ENCODE results near the gene SPAG16. TPM values are rescaled to one million over a fixed set of nuclear protein-coding genes. Genes with fewer than 3 reads are reported as not detected.
A peak's percentile ranks its signal among the peaks of the same experiment; 100 is the strongest.

The SPAG16 gene
- total RNA-seq, 1 donor from 2014 or later: 18.1 TPM

DNA sequence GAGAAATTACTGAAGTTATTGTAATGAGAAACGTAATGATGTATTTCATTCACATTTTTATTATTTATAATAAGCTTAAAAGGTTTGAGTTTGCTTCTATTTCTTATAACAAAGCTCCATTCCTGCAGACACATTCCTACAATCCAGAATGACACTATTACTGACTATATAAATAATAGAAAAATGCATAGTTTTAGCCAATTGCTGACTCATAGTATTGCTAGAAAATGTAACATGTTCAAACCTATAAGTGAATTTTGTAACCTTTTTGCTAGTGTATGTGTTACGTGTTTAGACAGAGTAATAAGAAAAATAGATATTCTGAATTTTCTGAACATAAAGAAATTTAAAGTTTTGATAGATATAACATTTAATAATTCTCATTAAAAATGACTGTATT, 1117.3 kb downstream of the SPAG16 start:
- TF ChIP-seq, protein P1, sequence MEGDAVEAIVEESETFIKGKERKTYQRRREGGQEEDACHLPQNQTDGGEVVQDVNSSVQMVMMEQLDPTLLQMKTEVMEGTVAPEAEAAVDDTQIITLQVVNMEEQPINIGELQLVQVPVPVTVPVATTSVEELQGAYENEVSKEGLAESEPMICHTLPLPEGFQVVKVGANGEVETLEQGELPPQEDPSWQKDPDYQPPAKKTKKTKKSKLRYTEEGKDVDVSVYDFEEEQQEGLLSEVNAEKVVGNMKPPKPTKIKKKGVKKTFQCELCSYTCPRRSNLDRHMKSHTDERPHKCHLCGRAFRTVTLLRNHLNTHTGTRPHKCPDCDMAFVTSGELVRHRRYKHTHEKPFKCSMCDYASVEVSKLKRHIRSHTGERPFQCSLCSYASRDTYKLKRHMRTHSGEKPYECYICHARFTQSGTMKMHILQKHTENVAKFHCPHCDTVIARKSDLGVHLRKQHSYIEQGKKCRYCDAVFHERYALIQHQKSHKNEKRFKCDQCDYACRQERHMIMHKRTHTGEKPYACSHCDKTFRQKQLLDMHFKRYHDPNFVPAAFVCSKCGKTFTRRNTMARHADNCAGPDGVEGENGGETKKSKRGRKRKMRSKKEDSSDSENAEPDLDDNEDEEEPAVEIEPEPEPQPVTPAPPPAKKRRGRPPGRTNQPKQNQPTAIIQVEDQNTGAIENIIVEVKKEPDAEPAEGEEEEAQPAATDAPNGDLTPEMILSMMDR (IDR thresholded peaks at IDR 0.05; ENCODE audit: partially characterized antibody, unreplicated experiment): no peak
- DNase-seq: no peak
- Mint-ChIP-seq H3K4me1 (ENCODE audit: low read depth, unreplicated experiment) (peaks cover 16% of the 10 kb centered on the region), H3K27me3 (ENCODE audit: unreplicated experiment) (no peaks in the 10 kb centered on the region), H3K4me3 (ENCODE audit: unreplicated experiment) (no peak overlapping the region), H3K27ac (ENCODE audit: unreplicated experiment) (no peak overlapping the region), H3K36me3 (ENCODE audit: unreplicated experiment) (no peaks in the 10 kb centered on the region), H3K9me3 (ENCODE audit: unreplicated experiment) (peaks cover 2% of the 10 kb centered on the region)

DNA sequence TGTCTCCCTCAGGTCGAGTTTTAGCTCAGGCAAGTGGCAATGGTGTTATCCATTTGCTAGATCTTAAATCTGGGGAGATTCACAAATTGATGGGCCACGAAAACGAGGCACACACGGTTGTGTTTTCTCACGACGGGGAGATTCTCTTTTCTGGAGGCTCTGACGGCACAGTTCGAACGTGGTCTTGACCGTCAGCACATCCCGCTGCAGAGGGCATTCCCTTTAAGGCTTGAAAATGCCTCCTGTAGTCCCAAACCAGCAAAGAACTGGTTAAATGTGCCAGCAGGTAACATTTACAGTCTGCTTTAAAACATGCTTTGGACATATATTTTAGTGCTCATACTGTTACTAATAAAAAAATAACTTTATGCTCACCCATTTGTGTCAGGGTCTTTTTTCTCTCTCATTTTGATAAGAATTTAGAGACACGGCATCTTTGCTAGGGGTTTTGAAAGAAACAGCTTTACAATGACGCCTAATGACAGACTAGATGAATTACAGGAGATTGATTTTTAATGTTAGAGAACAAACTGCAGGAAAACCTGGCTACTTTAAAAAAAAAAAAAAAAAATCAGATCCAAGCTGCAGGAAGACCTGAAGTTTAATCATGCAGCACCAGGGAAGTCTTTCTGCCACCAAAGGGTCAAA, 1126.0 kb downstream of the SPAG16 start:
- TF ChIP-seq, protein P1 (IDR thresholded peaks at IDR 0.05; ENCODE audit: partially characterized antibody, unreplicated experiment): no peak
- no peaks in the 10 kb centered on the region for H3K36me3 Mint-ChIP-seq (ENCODE audit: unreplicated experiment)
- no peaks in the 10 kb centered on the region for H3K27me3 Mint-ChIP-seq (ENCODE audit: unreplicated experiment)
- peak overlapping the region; percentile 71 for H3K4me3 Mint-ChIP-seq (ENCODE audit: unreplicated experiment)
- H3K4me1 Mint-ChIP-seq (ENCODE audit: low read depth, unreplicated experiment): peaks cover 16% of the 10 kb centered on the region
- no peak for DNase-seq
- H3K27ac Mint-ChIP-seq (ENCODE audit: unreplicated experiment): no peak overlapping the region
- H3K9me3 Mint-ChIP-seq (ENCODE audit: unreplicated experiment): no peaks in the 10 kb centered on the region

DNA sequence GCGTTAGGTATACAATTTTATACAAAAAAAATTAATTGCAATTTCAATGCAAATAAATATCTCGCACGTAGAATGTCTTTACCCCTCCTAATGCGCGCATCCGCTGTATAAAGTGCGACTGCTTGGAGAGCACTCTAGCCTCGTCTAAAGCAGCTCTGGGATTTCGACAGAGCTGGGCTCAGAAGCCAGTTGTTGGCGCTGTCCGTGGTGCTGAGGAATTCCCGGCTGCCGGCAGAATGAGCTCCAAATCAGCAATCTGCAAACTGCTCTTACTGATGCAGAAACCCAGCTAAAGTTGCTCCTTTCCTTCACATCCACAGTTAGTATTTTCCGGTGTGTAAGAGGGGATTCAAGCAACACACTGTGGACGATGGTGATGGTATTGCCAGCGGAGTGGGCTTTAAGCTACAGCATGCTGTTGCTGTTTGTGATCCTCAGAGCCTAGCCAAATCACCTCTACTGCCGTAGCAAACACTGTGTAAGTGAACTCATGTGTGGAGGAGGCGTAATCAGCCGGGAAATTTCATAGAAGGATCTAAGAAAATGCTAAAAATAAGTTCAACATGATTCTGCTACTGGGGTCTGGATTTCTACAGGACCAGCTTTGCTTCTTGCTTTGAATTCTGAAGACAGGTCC, 1126.8 kb downstream of the SPAG16 start, which contains the start of gene VWC2L:
TSS of gene VWC2L (plus strand) at position 137 of the 637 bp plus-strand sequence. CDS start 3,140 bp downstream, outside the sequence.
- peak within 1 kb of the TSS; percentile 83 for H3K4me3 Mint-ChIP-seq (ENCODE audit: unreplicated experiment)
- H3K4me1 Mint-ChIP-seq (ENCODE audit: low read depth, unreplicated experiment): peaks cover 16% of the 10 kb centered on the region
- no peaks in the 10 kb centered on the region for H3K27me3 Mint-ChIP-seq (ENCODE audit: unreplicated experiment)
- TF ChIP-seq, protein P1 (IDR thresholded peaks at IDR 0.05; ENCODE audit: partially characterized antibody, unreplicated experiment): no peak
- H3K27ac Mint-ChIP-seq (ENCODE audit: unreplicated experiment): no peak within 1 kb of the TSS
- H3K36me3 Mint-ChIP-seq (ENCODE audit: unreplicated experiment): no peaks in the 10 kb centered on the region
- peak; percentile 52 for DNase-seq
- H3K9me3 Mint-ChIP-seq (ENCODE audit: unreplicated experiment): no peaks in the 10 kb centered on the region

DNA sequence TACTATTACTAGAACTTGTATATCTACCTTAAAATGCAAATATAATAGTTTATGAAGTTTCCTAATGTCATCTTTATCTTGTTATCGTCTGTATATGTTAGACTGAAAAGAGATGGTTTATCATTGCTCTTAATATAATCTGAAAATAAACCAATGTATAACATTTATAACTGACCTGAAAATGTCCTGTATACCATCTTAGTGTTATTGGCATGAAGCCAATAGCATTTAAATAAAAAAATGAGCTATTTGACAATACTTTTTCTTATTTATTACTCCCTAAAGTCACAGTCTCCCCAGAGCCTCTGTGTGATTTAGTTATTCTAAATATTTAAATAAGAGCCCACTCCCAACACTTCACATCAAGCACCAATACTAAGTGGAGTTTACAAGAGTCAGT, 1128.4 kb downstream of the SPAG16 start:
- Mint-ChIP-seq H3K36me3 (ENCODE audit: unreplicated experiment) (no peaks in the 10 kb centered on the region), H3K27me3 (ENCODE audit: unreplicated experiment) (no peaks in the 10 kb centered on the region), H3K27ac (ENCODE audit: unreplicated experiment) (no peak overlapping the region), H3K4me1 (ENCODE audit: low read depth, unreplicated experiment) (peaks cover 12% of the 10 kb centered on the region), H3K9me3 (ENCODE audit: unreplicated experiment) (no peaks in the 10 kb centered on the region), H3K4me3 (ENCODE audit: unreplicated experiment) (no peak overlapping the region)
- TF ChIP-seq, protein P1 (IDR thresholded peaks at IDR 0.05; ENCODE audit: partially characterized antibody, unreplicated experiment): no peak
- no peak for DNase-seq

DNA sequence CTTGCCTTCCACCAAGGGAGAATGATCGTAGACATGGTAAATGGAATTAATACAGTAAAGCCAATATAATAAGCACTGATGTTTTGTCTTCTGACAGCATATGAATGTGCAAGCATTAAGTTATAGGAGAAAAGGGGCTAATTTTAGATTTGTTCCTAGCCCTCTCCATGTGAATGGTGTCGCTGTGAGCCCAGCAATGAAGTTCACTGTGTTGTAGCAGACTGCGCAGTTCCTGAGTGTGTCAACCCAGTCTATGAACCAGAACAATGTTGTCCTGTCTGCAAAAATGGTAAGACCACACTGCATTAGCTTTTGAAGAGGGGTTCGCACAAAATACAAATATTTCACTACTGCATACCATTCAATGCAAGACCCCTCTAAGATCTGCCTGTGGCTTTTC, 1152.2 kb downstream of the SPAG16 start:
- Mint-ChIP-seq H3K27ac (ENCODE audit: unreplicated experiment) (no peak overlapping the region), H3K27me3 (ENCODE audit: unreplicated experiment) (no peaks in the 10 kb centered on the region), H3K9me3 (ENCODE audit: unreplicated experiment) (no peaks in the 10 kb centered on the region), H3K36me3 (ENCODE audit: unreplicated experiment) (no peaks in the 10 kb centered on the region), H3K4me1 (ENCODE audit: low read depth, unreplicated experiment) (no peaks in the 10 kb centered on the region), H3K4me3 (ENCODE audit: unreplicated experiment) (no peak overlapping the region)
- DNase-seq: no peak
- TF ChIP-seq, protein P1 (IDR thresholded peaks at IDR 0.05; ENCODE audit: partially characterized antibody, unreplicated experiment): no peak
